HG03439 (cell line): ENCODE results near the gene TET3.

Experiments
- ATAC-seq: cut with Tn5 transposase; IDR thresholded peaks from one replicate; pipeline ENCODE4 v1.9.1; 2021; ENCODE audit warnings: mild to moderate bottlenecking, moderate library complexity; ENCODE audit not compliant: unreplicated experiment

Gene TET3

GRCh38 chr2:74027496-74027895 lies 42.8 kb downstream of the TET3 start:
- ATAC-seq, result no peak

DNA sequence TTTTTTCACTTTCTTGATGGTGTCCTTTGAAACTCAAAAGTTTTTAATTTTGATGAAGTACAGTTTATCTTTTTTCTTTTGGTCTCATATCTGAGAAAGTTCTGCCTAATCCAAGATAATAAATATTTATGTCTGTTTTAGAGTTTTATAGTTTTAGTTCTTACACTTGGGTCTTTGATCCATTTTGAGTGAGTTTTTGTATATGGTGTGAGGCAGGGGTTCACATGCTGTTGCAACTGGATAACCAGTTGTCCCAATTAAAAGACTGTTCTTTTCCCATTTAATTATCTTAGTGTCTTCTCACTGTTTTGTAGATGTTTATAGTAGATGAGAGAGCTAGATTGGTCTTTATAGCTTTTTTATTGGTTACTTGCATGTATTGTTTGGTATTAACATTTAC lies 43.6 kb downstream of the TET3 start:
- no peak for ATAC-seq

DNA sequence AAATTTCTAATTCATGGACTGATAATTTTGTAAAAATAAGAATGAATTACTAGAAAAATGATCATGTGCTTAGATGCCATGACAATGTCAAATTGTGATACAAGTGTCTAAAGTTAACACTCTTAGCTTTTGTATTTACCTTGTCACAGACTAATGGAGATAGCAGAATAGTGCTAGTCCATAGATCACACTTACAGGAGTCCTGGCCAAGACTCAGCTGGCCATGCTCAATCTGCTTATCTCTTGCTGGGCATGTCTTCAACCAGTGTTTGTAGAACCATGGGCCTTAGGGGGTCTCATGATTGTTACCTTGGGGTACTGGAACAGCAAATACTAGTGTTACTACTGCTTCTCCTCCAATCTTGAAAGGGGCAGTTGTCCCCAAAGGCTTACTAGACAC lies 44.0 kb downstream of the TET3 start:
- no peak for ATAC-seq

DNA sequence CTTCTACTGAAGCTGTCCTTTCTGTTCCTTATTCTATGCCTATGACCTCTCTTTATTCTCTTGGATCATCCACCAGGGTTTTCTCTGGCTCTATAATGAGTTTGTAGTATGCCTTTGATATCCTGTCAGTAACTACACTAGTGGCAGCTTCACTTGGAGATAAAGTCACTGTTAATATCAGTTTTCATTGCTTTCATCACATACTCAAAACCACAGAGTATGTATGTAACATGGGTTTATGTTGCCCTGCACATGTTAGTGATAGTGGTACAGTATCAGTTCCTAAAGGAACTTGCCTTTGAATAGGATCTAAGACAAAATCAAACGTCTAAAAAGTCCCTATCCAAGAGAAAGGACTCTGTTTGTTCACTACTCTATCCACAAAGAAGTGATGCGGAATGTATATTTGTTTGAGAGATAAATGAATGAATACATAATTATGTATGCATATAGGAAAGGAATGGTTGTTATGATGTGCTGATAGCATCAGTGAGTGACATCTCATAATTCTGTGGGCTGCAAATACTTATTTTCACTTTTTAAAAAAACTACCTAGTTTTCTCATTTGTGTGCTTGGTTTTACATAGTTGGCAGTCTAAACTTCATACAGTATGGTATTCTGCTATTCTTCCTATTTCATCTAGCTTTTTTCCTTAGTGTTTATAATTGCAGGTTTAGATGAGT lies 45.1 kb downstream of the TET3 start:
- no peak for ATAC-seq

- no peak for ATAC-seq
These were observed 46.5 kb downstream of the TET3 start for GRCh38 chr2:74031221-74031620.

DNA sequence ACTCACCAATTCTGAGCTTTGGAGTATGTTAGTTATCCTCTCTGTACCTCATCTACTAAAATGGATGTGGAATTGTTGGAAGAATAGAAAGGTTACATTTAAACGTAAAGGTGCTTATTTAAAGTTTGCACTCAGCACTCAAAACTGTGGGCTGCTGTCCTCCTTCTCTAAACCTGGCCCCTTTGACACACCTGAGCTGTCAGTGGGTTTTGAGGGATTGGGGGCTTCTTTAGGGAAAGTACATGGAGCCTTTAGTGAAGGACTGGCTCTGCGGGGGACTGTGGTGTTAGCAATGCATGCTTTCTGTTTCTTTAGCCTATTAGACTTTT lies 47.2 kb downstream of the TET3 start:
- no peak for ATAC-seq

DNA sequence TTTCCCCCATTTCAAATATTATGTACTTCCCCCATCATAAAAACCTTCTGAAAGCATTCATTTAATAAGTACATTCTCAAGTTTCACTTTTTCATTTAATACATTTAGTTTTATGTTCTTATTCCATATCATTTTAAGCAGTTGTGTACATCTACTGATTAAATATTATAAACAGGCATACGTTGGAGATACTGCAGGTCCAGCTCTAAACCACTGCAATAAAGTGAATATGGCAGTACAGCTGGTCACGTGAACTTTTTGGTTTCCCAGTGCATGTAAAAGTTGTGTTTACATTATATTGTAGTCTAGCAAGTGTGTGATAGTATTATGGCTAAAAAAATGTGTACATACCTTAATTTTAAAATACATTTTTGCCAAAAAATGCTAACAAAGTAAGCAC lies 48.7 kb downstream of the TET3 start:
- ATAC-seq, result no peak
